ENCODE results near the gene TIAM2. TPM values are rescaled to one million over a fixed set of nuclear protein-coding genes. Genes with fewer than 3 reads are reported as not detected.
A peak's percentile ranks its signal among the peaks of the same experiment; 100 is the strongest.

TIAM2 gene
- total and polyA plus RNA-seq, 2 donors (not counting 3 experiments of a cell fraction or from before 2014, with no cell fraction given), result 9.6 to 18.5 TPM

- peaks cover 49% of the 10 kb centered on the region for H3K4me1 ChIP-seq (ENCODE audit: control insufficient read depth, extremely low read depth, insufficient read depth, low read length)
- H2AFZ ChIP-seq (ENCODE audit: low read depth, low read length), result peak overlapping the region; percentile 76
- DNase-seq (ENCODE audit: low read depth, low spot score) (peak; percentile 31), FAIRE-seq (no peak)
- CTCF ChIA-PET, result interaction anchor here (1.2 to 2.9 kb wide), 4 partner anchors 9 to 258 kb away, joined by 4 to 26 read pairs (median 6); no protein-coding TSS in a partner anchor
- no peak overlapping the region for H3K4me3 ChIP-seq (replicated peaks in 1 of 3; ENCODE audit: insufficient read depth in 1 of 3, low read depth in 1 of 3, low read length in 3 of 3)
- no peaks in the 10 kb centered on the region for H3K36me3 ChIP-seq (ENCODE audit: control insufficient read depth in 2 of 2, extremely low read depth in 1 of 2, insufficient read depth in 2 of 2, low read length in 2 of 2)
- peak overlapping the region; percentile 28 for H3K27ac ChIP-seq (ENCODE audit: insufficient read depth, low read depth, low read length)
- no peak overlapping the region for H3K4me2 ChIP-seq (ENCODE audit: insufficient read depth, low read length)
- no TSS peak for BruUV-seq (replicated peaks)
- POLR2A ChIA-PET, result no interaction called here
- H3K9me3 ChIP-seq (replicated peaks; ENCODE audit: control insufficient read depth, insufficient read depth, low read length), result no peaks in the 10 kb centered on the region
- no peak for TF ChIP-seq MAX (IDR thresholded peaks at IDR 0.05; ENCODE audit: insufficient read depth, insufficient read length)
- no peak for TF ChIP-seq GATA2 (IDR thresholded peaks at IDR 0.05; ENCODE audit: insufficient read depth, insufficient read length, low read depth, low read length)
- no peak for TF ChIP-seq POLR2AphosphoS5 (IDR thresholded peaks at IDR 0.05; ENCODE audit: insufficient read depth, low read depth, low read length)
- TF ChIP-seq JUN (IDR thresholded peaks at IDR 0.05; ENCODE audit: borderline replicate concordance, insufficient read depth, insufficient read length, low read depth), result no peak
- no peak for TF ChIP-seq POLR2A (IDR thresholded peaks at IDR 0.05; ENCODE audit: low read depth, low read length)
- TF ChIP-seq EZH2 (IDR thresholded peaks at IDR 0.05; ENCODE audit: borderline replicate concordance, low read depth, low read length, severe bottlenecking), result no peak
- TF ChIP-seq CTCF (IDR thresholded peaks at IDR 0.05; ENCODE audit: extremely low read depth in 1 of 2, insufficient read depth in 1 of 2, low read depth in 1 of 2, low read length in 2 of 2), result no peak
- TF ChIP-seq MYC (IDR thresholded peaks at IDR 0.05; ENCODE audit: low read depth, low read length), result no peak
- no peak for TF ChIP-seq FOS (IDR thresholded peaks at IDR 0.05; ENCODE audit: borderline replicate concordance, insufficient read depth, low read length)
- no peaks in the 10 kb centered on the region for H3K9me1 ChIP-seq (replicated peaks; ENCODE audit: control insufficient read depth, extremely low read depth, insufficient read depth, low read length)
- H3K79me2 ChIP-seq (ENCODE audit: control insufficient read depth, insufficient read depth, low read length), result no peaks in the 10 kb centered on the region
- dilution Hi-C loops (cut with MboI; ENCODE audit: extremely low pct_ligation_motif_present, low sequenced_read_pairs) (no loop called here), intact Hi-C loops (cut with micrococcal nuclease) (loop anchor here (5.0 to 10.0 kb wide), 2 partner anchors 309 to 454 kb away; partner anchors contain the start of gene SCAF8)
- no peak overlapping the region for H3K9ac ChIP-seq (replicated peaks; ENCODE audit: extremely low read depth, insufficient read depth, low read length)
- no peaks in the 10 kb centered on the region for H3K27me3 ChIP-seq (ENCODE audit: control insufficient read depth in 2 of 2, insufficient read depth in 2 of 2, low read length in 2 of 2)
- no peaks in the 10 kb centered on the region for H4K20me1 ChIP-seq (replicated peaks; ENCODE audit: control insufficient read depth, extremely low read depth, insufficient read depth, low read length)
Measured at GRCh38 chr6:155186052-155186658, 191.0 kb downstream of the TIAM2 start.

Data from endothelial cell of umbilical vein (primary cell).